HG03439 (cell line): ENCODE results near the gene PTPN20.
"Not testable (repeated sequence)": the region's sequence is repeated elsewhere in the genome, so short reads cannot be mapped to it uniquely, and the experiment has no call there.

Experiments used
- ATAC-seq: cut with Tn5 transposase; IDR thresholded peaks from one replicate; pipeline ENCODE4 v1.9.1; 2021; ENCODE audit warnings: mild to moderate bottlenecking, moderate library complexity; ENCODE audit not compliant: unreplicated experiment

Gene PTPN20

DNA sequence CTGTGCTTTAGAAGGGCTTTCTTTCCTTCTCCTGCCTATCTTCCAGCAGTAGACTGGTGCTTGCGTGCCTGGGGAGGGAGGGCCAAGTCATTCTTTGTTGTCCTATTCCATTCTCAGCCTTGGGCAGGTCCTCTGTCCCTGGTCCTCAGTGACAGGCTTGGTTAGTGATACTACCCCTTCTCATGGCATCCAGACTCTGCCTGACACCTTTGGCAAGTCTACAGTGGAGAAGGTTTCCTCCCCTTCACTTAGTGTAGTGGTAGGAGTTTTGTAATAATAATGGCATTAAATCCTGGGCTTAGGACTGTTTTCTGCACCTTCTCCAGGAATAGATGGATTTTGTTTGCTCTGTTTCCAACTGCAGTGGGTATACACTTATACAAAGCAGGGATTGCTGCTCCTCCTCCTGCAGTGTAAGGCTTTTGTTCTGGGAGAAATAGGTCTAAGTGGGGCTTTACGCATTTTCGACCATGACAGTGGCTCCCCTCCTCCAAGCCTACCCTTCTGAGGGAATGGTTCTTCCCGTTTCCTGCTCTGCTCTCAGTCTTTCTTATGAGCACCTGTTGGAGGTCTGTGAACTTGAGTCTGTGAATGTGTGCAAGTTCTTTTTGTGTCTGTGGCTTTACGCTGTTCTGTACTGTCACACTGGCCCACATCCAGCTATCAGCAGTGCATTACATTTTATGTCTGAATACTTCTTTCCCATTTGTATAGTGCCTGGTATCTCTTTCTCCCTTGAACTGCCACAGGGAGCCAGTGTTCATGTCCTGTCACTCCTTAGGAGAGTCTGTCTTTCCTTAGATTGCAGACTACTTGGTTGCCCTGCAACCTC, 37.7 kb downstream of the PTPN20 start:
- not testable (repeated sequence) for ATAC-seq

- not testable (repeated sequence) for ATAC-seq
Observed at GRCh38 chr10:46952540-46952939, 41.3 kb downstream of the PTPN20 start.

DNA sequence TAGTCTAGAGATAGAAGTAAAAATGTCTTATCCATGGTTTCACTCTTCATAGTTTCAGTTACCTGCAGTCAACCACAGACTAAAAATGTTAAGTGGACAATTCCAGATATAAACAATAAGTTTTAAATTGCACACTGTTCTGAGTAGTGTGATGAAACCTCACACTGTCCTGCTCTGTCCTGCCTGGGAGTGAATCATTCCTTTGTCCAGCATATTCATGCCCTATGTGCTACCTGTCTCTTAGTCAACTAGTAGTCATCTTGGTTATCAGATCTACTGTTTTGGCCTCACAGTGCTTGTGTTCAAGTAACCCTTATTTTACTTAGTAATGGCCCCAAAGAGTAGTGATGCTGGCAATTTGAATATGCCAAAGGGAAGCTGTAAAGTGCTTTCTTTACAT, 49.5 kb downstream of the PTPN20 start:
- not testable (repeated sequence) for ATAC-seq

GRCh38 chr10:46963356-46963755, 52.1 kb downstream of the PTPN20 start:
- ATAC-seq = not testable (repeated sequence)

DNA sequence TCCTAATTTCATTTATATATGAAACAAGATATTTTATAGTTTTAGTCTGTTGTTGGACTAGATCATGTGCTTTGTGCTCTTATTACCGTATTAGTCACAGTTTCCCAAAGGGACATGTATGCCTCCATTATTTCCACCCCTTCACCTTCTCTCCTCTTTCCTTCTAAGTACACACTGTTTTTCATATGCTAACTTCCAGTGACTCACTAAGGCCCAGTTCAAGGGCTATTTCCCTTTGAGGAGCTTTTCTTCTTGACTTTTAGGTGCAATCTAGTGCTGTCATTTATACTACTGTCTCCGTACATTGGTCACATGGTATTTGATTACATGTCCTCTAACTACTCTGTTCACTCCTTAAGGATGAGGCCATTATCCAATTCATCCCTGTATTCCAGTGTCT, 55.8 kb downstream of the PTPN20 start:
- not testable (repeated sequence) for ATAC-seq

GRCh38 chr10:46980223-46980622, 69.0 kb downstream of the PTPN20 start:
- ATAC-seq = not testable (repeated sequence)

- peak; percentile 91 for ATAC-seq
Observed at GRCh38 chr10:46987233-46987924, 76.2 kb downstream of the PTPN20 start.

GRCh38 chr10:46992803-46993561, 81.8 kb downstream of the PTPN20 start:
- ATAC-seq = no peak

DNA sequence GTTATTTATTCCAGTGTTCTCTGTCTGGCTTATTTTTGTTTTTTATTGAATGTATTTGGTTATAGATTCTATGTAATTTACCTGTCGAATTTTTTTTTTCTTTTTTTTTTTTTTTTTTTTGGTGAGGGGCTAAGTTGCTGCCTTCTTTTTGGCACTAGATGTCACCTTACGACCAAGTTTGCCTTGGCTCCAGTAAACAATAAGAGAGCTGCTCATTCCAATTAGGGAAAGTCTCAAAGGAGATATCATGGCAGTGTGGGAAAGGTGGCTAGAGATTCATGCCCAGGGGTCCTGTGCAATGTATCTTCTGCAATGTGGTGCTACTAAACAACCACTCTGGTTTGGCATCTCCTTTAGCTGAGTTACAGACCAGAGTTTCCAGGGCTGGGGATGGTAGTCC, 84.0 kb downstream of the PTPN20 start:
- ATAC-seq = no peak

DNA sequence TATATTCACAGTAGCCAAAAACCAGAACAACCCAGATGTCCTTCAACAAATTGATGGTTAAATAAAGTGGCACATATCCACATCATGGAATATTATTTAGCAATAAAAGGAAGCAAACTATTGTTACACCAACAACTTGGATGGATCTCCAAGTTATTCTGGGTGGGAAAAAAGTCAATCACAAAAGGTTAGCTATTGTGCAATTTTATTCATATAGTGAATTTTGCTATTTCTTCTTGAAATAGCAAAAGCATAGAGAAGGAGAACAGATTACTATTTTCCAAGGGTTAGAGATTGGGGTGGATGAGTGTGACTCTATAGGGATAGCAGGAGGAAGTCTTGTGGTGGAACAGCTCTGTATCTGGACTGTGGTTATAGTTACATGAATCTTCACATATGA, 87.0 kb downstream of the PTPN20 start:
- no peak for ATAC-seq

DNA sequence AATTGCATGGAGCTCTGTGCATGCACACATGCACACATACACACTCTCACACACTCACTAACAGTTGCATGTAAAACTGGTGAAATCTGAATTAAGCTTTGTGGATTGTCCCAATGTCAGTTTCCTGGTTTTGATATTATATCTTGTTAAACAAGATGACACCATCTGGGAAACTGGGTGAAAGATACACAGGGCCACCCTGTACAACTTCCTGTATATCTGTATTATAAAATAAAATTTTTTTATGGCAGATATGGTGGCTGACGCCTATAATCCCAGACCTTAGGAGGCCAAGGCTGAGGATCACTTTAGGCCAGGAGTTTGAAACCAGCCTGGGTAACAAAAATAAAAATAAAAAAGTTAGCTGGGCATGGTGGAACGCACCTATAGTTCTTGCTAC, 87.4 kb downstream of the PTPN20 start:
- ATAC-seq = no peak

- ATAC-seq = no peak
Observed at GRCh38 chr10:46999217-46999616, 88.0 kb downstream of the PTPN20 start.

DNA sequence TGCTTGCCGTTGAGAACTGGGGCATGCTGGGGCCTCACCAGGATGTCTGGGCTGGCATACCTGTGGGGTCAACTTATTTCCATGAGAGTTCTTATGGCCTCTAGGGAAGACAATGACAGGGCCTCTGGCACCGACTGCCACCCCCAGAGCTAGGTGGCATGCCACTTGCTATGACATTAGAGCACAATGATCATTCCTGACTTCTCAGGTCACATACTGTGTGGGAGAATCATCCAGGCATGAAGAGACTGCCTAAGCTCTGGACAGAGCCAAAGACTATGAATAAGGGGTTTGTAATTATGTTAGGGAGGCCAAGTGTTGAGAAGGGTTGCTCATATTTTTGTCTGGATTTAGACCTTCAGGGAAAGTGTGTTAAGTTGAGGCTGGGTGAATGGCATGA, 97.5 kb downstream of the PTPN20 start:
- no peak for ATAC-seq

DNA sequence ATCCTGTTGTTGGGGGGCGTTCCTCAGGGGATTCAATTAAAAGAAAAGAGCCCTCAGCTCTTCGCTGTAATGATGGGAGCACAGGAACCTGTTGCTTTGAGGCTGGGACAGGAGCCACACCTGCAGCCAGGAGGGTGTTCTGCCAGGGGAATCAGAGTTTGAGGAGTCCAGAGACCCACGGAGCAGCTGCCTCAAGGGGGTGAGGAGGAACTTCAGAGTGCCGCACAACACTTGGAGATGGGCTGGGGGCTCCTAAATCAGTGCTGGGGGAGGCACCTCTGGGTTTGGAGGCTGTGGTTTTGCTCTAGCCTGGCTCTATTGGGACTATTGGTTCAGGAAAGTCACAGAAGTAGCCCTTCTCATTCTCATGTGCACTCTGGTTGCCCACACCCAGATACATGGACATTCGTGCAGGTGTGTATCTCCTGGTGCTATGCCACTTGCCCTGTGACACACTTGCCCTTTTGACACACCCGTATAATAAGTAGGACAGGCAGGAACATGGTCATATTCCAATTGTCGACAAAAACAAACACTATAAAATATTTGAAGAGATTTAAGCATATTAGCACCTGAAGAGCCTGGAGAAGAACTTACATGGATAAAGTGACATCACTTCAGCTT, 98.1 kb downstream of the PTPN20 start:
- no peak for ATAC-seq

GRCh38 chr10:47010036-47010435, 98.8 kb downstream of the PTPN20 start:
- no peak for ATAC-seq

DNA sequence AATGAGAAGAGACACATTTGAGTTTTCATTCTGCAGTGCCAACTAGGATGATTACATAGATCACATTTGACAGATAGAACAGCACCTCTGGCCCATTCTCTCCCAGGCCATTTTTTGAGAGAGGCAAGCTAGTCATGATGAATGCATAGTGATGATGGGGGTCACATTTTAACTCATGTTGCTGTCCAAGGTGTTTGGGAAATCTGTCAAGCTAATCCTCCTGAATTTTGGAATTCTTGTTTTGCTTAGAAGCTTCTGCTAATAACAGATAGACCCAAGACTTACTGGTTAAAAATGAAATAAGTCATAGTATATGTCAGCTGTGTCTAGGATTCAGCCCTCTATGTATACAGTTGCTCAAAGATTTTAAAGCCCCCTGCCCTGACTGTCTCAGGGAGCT, 101.0 kb downstream of the PTPN20 start:
- ATAC-seq = no peak

- ATAC-seq = no peak
Observed at GRCh38 chr10:47013507-47014154, 102.4 kb downstream of the PTPN20 start.

- ATAC-seq = no peak
Observed at GRCh38 chr10:47015404-47015803, 104.2 kb downstream of the PTPN20 start.

GRCh38 chr10:47016564-47016963, 105.3 kb downstream of the PTPN20 start:
- ATAC-seq = no peak

- ATAC-seq = no peak
Observed at GRCh38 chr10:47018026-47018735, 107.0 kb downstream of the PTPN20 start.
